GM12878 (cell line): Measurements from ENCODE around the gene SRGAP1. TPM values are rescaled to one million over a fixed set of nuclear protein-coding genes. Genes with fewer than 3 reads are reported as not detected.

Experiments
- ATAC-seq: fragments of 200-7000 bp; cut with Tn5 transposase; 3 replicates; pipeline ENCODE4 v1.9.1; 2020; ENCODE audit warnings: mild to moderate bottlenecking, moderate library complexity
- BruUV-seq: library from RNA; stranded (reverse); fragments of 400-500 nt; replicated peaks from 2 replicates; lab custom pipeline; 2021; lab: Mats Ljungman, UMichigan
- CTCF ChIA-PET: fragments of 300-600 bp; sonication (Branson Sonifier 250); formaldehyde crosslinking; extraction: SDS; loops from one replicate; lab custom pipeline; 2021; ENCODE audit warnings: inconsistent platforms; lab: Yijun Ruan, JAX
- POLR2A ChIA-PET: fragments of 350-600 bp; formaldehyde crosslinking; extraction: SDS; loops from one replicate; lab custom pipeline; 2021; ENCODE audit warnings: inconsistent platforms; lab: Charles Lee
- RAD21 ChIA-PET: fragments of 300-600 bp; sonication (Branson Sonifier 250); formaldehyde crosslinking; loops from one replicate; lab custom pipeline; 2023; ENCODE audit warnings: antibody characterized with exemption; ENCODE audit not compliant: unreplicated experiment; lab: Charles Lee
- SMC1A ChIA-PET: fragments of 300-600 bp; sonication (Branson Sonifier 250); formaldehyde crosslinking; loops from one replicate; lab custom pipeline; 2023; ENCODE audit not compliant: unreplicated experiment, uncharacterized antibody; lab: Charles Lee
- DNase-seq: peaks from one replicate; pipeline ENCODE4 v3.0.0-alpha.2; 2011; ENCODE audit warnings: low read depth, low spot score
- FAIRE-seq: peaks from 3 replicates; lab custom pipeline; 2011; peaks lifted over from hg19 to GRCh38; lab: Jason Lieb, UNC
- H2AFZ ChIP-seq: 2 replicates; pipeline ENCODE4 v1.6.0; 2011; ENCODE audit warnings: low read depth, low read length, control low read depth; ENCODE audit not compliant: control insufficient read depth
- H3K27ac ChIP-seq: 2 replicates; pipeline ENCODE4 v1.5.1; 2011; ENCODE audit warnings: control low read depth; ENCODE audit not compliant: control insufficient read depth, insufficient read depth
- H3K27me3 ChIP-seq, 2 experiments: replicated peaks in 1 of 2; 2 replicates each; pipeline versions ENCODE4 v1.6.0 to v1.6.1; 2011; ENCODE audit warnings: low read length in 1 of 2; ENCODE audit not compliant: control insufficient read depth in 2 of 2, insufficient read depth in 2 of 2
- H3K36me3 ChIP-seq, 2 experiments: 2 replicates each; pipeline ENCODE4 v1.5.1; 2011; ENCODE audit warnings: low read length in 1 of 2; ENCODE audit not compliant: control insufficient read depth in 2 of 2, insufficient read depth in 2 of 2
- H3K4me1 ChIP-seq: 2 replicates; pipeline ENCODE4 v1.6.1; 2011; ENCODE audit warnings: mild to moderate bottlenecking, low read length, moderate library complexity, mixed read lengths; ENCODE audit not compliant: control insufficient read depth, insufficient read depth
- H3K4me2 ChIP-seq: 2 replicates; pipeline ENCODE4 v1.6.0; 2011; ENCODE audit warnings: control low read depth; ENCODE audit not compliant: control insufficient read depth, insufficient read depth
- H3K4me3 ChIP-seq: fragments of 200-600 bp; sonication (generic); 2 replicates; pipeline ENCODE4 v1.5.1; 2016
- H3K79me2 ChIP-seq: 2 replicates; pipeline ENCODE4 v1.6.0; 2011; ENCODE audit warnings: low read length; ENCODE audit not compliant: control insufficient read depth, insufficient read depth
- H3K9ac ChIP-seq: 2 replicates; pipeline ENCODE4 v1.8.0; 2011; ENCODE audit warnings: low read length, control low read depth, mixed read lengths; ENCODE audit not compliant: control insufficient read depth, insufficient read depth
- H3K9me3 ChIP-seq: replicated peaks from 3 replicates; pipeline ENCODE4 v1.5.1; 2011; ENCODE audit warnings: mild to moderate bottlenecking, low read length; ENCODE audit not compliant: control insufficient read depth, insufficient read depth
- H4K20me1 ChIP-seq: 2 replicates; pipeline ENCODE4 v1.6.0; 2011; ENCODE audit not compliant: control insufficient read depth, insufficient read depth
- BACH1 ChIP-seq: fragments of 450-650 bp; IDR thresholded peaks from 2 replicates; pipeline ENCODE4 v1.6.1; 2017; ENCODE audit warnings: mild to moderate bottlenecking, borderline replicate concordance
- DPF2 ChIP-seq: fragments of 450-650 bp; IDR thresholded peaks from 2 replicates; pipeline ENCODE4 v1.6.1; 2017; ENCODE audit warnings: mild to moderate bottlenecking
- EGR1 ChIP-seq, 2 experiments: IDR thresholded peaks; 1 replicate in 1 of 2; 2 replicates in 1 of 2; pipeline ENCODE4 v1.6.1; 2011 to 2012; ENCODE audit warnings: low read depth in 2 of 2, low read length in 2 of 2, borderline replicate concordance in 1 of 2, mild to moderate bottlenecking in 1 of 2, moderate library complexity in 1 of 2
- HCFC1 ChIP-seq: fragments of 150-350 bp; IDR thresholded peaks from 2 replicates; pipeline ENCODE4 v1.6.1; 2014; ENCODE audit warnings: low read length
- KLF5 ChIP-seq: fragments of 450-650 bp; IDR thresholded peaks from 2 replicates; pipeline ENCODE4 v1.6.1; 2014; ENCODE audit warnings: mild to moderate bottlenecking; ENCODE audit not compliant: partially characterized antibody
- LARP7 ChIP-seq: fragments of 450-650 bp; IDR thresholded peaks from 2 replicates; pipeline ENCODE4 v1.6.1; 2017; ENCODE audit warnings: mild to moderate bottlenecking
- MEF2B ChIP-seq: fragments of 450-650 bp; IDR thresholded peaks from 2 replicates; pipeline ENCODE4 v1.6.1; 2018; ENCODE audit warnings: mild to moderate bottlenecking, moderate library complexity; ENCODE audit not compliant: partially characterized antibody, poor library complexity, severe bottlenecking
- RCOR1 ChIP-seq: conservative IDR thresholded peaks from 2 replicates; pipeline ENCODE4 v1.6.1; 2012; ENCODE audit warnings: low read depth, low read length, improper control_type of control experiment
- WGBS: methylation state at CpG from one replicate; pipeline ENCODE4 v1.1.6; 2016; ENCODE audit warnings: low lambda C conversion rate; ENCODE audit not compliant: insufficient replicate concordance, insufficient coverage; ENCODE audit errors: missing lambda C conversion rate; 5-methylcytosine and 5-hydroxymethylcytosine counted together
- in situ Hi-C: fragments of 300-500 bp; cut with MboI; formaldehyde crosslinking; loops from 9 replicates; pipeline ENCODE4 v1.14.3; 2018; ENCODE audit warnings: mixed read lengths
- intact Hi-C: fragments of 100-400 bp; cut with micrococcal nuclease; formaldehyde crosslinking; loops from one replicate; pipeline ENCODE4 v1.14.2; 2022; ENCODE audit not compliant: unreplicated experiment
- polyA plus RNA-seq, 11 experiments: library from polyadenylated mRNA; depleted of rRNA in 4 of 11; unstranded in 6 of 11; stranded (reverse) in 5 of 11; fragments of >200 nt; fragmentation: Nextera tagmentation in 4 of 11; fragmentation: Illumina TruSeq in 1 of 11; extraction: Ambion mirVana in 4 of 11; extraction: Trizol in 1 of 11; gene quantifications; 1 replicate in 1 of 11; 2 replicates in 10 of 11; pipeline versions ENCODE4 v1.2.1 to v1.2.3, GENCODE V29; 2011 to 2016; ENCODE audit warnings: inconsistent platforms in 2 of 11, missing spikeins in 2 of 11, low read depth in 1 of 11
- total RNA-seq, 4 experiments: library from RNA; depleted of rRNA in 3 of 4; stranded (reverse); fragments of >200 nt in 3 of 4; fragmentation: Illumina TruSeq in 1 of 4; extraction: Trizol in 1 of 4; gene quantifications; 2 replicates each; pipeline versions ENCODE4 v1.2.1 to v1.2.3, GENCODE V29; 2013 to 2021
- TF ChIP-seq, protein P1 (sequence below): fragments of 450-650 bp; IDR thresholded peaks from 2 replicates; pipeline ENCODE4 v1.6.1; 2017; ENCODE audit warnings: low read depth, mild to moderate bottlenecking, moderate library complexity
- TF ChIP-seq, protein P2 (sequence below): IDR thresholded peaks from 2 replicates; pipeline ENCODE4 v1.6.1; 2012; ENCODE audit warnings: improper control_type of control experiment, low read depth, low read length; ENCODE audit not compliant: insufficient replicate concordance
- TF ChIP-seq, protein P3 (sequence below): fragments of 450-650 bp; IDR thresholded peaks from 2 replicates; pipeline ENCODE4 v1.6.1; 2017; ENCODE audit warnings: antibody characterized with exemption, mild to moderate bottlenecking, moderate library complexity
- TF ChIP-seq, protein P4 (sequence below): IDR thresholded peaks from 2 replicates; pipeline ENCODE4 v1.6.1; 2011; ENCODE audit warnings: low read depth, mild to moderate bottlenecking, low read length, moderate library complexity, borderline replicate concordance; ENCODE audit errors: extremely low read depth

The SRGAP1 gene
- total and polyA plus RNA-seq, 10 of the 15 experiments (the other 5 are each of a cell fraction or from before 2014, with no cell fraction given): 0.16 to 0.85 (median 0.46) TPM

DNA sequence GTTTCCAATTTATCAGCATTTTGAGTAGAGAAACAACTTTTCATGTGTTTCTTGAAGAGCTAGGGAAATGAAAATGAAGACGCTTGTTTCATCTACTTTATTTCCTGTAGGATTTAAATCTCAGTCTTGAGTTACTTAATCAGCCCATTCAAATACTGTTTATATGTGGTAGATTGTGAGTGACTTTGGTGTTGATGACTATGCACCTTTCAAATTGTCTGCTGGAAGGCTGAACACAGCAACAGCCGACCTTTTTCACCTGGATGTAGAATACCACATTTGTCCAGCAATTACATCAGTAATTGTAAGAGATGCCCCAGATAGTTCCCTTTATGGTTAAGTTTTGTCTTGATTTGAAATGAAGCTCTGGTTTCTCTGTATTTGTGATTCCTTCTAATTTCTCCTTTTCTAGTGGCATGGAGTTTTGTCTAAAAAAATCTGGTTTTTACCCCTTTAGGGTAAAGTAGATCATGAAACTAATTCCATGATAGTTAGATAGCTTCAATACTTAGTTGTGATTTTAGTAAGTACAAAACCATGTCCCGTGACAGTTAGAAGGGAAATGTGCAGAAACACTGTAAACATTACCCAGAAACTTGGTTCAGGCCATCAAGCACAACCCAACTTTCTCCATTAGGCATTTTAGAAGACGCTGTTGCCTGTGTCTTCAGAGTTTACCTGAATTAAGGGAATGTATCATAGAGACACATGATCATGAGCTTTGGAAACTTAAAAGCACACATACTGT is 165.0 kb downstream of the SRGAP1 start:
- no TSS peak for BruUV-seq
- 51% methylated on average over 4 of the region's 4 CpGs for WGBS
- Histone ChIP-seq H2AFZ (no peak overlapping the region), H3K36me3 (no peaks in the 10 kb centered on the region), H3K9me3 (no peaks in the 10 kb centered on the region), H4K20me1 (no peaks in the 10 kb centered on the region), H3K4me1 (no peaks in the 10 kb centered on the region; the same call in 1 of the 2 replicates), H3K79me2 (no peaks in the 10 kb centered on the region), H3K4me3 (no peak overlapping the region), H3K9ac (no peak overlapping the region), H3K4me2 (no peak overlapping the region; the same call in 1 of the 2 replicates), H3K27ac (no peak overlapping the region), H3K27me3 (no peaks in the 10 kb centered on the region)
- ATAC-seq: peak; percentile 69
- ChIA-PET RAD21 (no interaction called here), POLR2A (no interaction called here), CTCF (interaction anchor here (0.7 to 1.4 kb wide), 2 partner anchors 165 to 248 kb away, joined by 3 read pairs; partner anchors contain the start of gene SRGAP1), SMC1A (no interaction called here)
- in situ Hi-C loops (no loop called here), intact Hi-C loops (loop anchor here (10.0 kb wide), 1 partner anchor 165 kb away; the partner anchor contains the start of gene SRGAP1)
- no peak for FAIRE-seq
- DNase-seq: peak; percentile 36
- TF ChIP-seq KLF5 (no peak), HCFC1 (no peak), RCOR1 (no peak), LARP7 (no peak), BACH1 (no peak), DPF2 (no peak), MEF2B (no peak), EGR1 (IDR thresholded peaks at IDR 0.05; ENCODE audit: borderline replicate concordance in 1 of 2, low read depth in 2 of 2, low read length in 2 of 2) (no peak)
- TF ChIP-seq, protein P1, sequence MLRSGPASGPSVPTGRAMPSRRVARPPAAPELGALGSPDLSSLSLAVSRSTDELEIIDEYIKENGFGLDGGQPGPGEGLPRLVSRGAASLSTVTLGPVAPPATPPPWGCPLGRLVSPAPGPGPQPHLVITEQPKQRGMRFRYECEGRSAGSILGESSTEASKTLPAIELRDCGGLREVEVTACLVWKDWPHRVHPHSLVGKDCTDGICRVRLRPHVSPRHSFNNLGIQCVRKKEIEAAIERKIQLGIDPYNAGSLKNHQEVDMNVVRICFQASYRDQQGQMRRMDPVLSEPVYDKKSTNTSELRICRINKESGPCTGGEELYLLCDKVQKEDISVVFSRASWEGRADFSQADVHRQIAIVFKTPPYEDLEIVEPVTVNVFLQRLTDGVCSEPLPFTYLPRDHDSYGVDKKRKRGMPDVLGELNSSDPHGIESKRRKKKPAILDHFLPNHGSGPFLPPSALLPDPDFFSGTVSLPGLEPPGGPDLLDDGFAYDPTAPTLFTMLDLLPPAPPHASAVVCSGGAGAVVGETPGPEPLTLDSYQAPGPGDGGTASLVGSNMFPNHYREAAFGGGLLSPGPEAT: 0 out of 2 replicates have a peak, but pooled peaks have one; percentile 22
- TF ChIP-seq, protein P2, sequence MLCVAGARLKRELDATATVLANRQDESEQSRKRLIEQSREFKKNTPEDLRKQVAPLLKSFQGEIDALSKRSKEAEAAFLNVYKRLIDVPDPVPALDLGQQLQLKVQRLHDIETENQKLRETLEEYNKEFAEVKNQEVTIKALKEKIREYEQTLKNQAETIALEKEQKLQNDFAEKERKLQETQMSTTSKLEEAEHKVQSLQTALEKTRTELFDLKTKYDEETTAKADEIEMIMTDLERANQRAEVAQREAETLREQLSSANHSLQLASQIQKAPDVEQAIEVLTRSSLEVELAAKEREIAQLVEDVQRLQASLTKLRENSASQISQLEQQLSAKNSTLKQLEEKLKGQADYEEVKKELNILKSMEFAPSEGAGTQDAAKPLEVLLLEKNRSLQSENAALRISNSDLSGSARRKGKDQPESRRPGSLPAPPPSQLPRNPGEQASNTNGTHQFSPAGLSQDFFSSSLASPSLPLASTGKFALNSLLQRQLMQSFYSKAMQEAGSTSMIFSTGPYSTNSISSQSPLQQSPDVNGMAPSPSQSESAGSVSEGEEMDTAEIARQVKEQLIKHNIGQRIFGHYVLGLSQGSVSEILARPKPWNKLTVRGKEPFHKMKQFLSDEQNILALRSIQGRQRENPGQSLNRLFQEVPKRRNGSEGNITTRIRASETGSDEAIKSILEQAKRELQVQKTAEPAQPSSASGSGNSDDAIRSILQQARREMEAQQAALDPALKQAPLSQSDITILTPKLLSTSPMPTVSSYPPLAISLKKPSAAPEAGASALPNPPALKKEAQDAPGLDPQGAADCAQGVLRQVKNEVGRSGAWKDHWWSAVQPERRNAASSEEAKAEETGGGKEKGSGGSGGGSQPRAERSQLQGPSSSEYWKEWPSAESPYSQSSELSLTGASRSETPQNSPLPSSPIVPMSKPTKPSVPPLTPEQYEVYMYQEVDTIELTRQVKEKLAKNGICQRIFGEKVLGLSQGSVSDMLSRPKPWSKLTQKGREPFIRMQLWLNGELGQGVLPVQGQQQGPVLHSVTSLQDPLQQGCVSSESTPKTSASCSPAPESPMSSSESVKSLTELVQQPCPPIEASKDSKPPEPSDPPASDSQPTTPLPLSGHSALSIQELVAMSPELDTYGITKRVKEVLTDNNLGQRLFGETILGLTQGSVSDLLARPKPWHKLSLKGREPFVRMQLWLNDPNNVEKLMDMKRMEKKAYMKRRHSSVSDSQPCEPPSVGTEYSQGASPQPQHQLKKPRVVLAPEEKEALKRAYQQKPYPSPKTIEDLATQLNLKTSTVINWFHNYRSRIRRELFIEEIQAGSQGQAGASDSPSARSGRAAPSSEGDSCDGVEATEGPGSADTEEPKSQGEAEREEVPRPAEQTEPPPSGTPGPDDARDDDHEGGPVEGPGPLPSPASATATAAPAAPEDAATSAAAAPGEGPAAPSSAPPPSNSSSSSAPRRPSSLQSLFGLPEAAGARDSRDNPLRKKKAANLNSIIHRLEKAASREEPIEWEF: no peak
- TF ChIP-seq, protein P3, sequence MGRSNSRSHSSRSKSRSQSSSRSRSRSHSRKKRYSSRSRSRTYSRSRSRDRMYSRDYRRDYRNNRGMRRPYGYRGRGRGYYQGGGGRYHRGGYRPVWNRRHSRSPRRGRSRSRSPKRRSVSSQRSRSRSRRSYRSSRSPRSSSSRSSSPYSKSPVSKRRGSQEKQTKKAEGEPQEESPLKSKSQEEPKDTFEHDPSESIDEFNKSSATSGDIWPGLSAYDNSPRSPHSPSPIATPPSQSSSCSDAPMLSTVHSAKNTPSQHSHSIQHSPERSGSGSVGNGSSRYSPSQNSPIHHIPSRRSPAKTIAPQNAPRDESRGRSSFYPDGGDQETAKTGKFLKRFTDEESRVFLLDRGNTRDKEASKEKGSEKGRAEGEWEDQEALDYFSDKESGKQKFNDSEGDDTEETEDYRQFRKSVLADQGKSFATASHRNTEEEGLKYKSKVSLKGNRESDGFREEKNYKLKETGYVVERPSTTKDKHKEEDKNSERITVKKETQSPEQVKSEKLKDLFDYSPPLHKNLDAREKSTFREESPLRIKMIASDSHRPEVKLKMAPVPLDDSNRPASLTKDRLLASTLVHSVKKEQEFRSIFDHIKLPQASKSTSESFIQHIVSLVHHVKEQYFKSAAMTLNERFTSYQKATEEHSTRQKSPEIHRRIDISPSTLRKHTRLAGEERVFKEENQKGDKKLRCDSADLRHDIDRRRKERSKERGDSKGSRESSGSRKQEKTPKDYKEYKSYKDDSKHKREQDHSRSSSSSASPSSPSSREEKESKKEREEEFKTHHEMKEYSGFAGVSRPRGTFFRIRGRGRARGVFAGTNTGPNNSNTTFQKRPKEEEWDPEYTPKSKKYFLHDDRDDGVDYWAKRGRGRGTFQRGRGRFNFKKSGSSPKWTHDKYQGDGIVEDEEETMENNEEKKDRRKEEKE: no peak
- TF ChIP-seq, protein P4, sequence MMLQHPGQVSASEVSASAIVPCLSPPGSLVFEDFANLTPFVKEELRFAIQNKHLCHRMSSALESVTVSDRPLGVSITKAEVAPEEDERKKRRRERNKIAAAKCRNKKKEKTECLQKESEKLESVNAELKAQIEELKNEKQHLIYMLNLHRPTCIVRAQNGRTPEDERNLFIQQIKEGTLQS: no peak
